Measurements from ENCODE around the gene ZSCAN21. TPM values are rescaled to one million over a fixed set of nuclear protein-coding genes. Genes with fewer than 3 reads are reported as not detected.

Gene ZSCAN21
- total and polyA plus RNA-seq, 2 experiments from 2014 or later, result 3.4 to 8.2 TPM

DNA sequence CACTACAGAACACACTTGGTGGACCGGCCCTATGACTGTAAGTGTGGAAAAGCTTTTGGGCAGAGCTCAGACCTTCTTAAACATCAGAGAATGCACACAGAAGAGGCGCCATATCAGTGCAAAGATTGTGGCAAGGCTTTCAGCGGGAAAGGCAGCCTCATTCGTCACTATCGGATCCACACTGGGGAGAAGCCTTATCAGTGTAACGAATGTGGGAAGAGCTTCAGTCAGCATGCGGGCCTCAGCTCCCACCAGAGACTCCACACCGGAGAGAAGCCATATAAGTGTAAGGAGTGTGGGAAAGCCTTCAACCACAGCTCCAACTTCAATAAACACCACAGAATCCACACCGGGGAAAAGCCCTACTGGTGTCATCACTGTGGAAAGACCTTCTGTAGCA, 14.6 kb downstream of the ZSCAN21 start:
- no peaks in the 10 kb centered on the region for H4K20me1 ChIP-seq (ENCODE audit: insufficient read depth)
- no peak overlapping the region for H3K9ac ChIP-seq
- WGBS, 2 experiments (ENCODE audit: low coverage in 1 of 2, low lambda C conversion rate in 2 of 2, missing lambda C conversion rate in 2 of 2), result 89 to 90% methylated on average over 9 of the region's 9 CpGs
- no peak overlapping the region for H3K4me2 ChIP-seq (ENCODE audit: unreplicated experiment)
- no peak overlapping the region for H2AFZ ChIP-seq
- in situ Hi-C loops (cut with MboI), result no loop called here
- H3K4me1 ChIP-seq (ENCODE audit: insufficient read depth), result 0 out of 2 replicates have a peak, but pooled peaks cover 7% of the 10 kb centered on the region
- no peaks in the 10 kb centered on the region for H3K79me2 ChIP-seq (ENCODE audit: insufficient read depth)
- H3F3A ChIP-seq (ENCODE audit: insufficient read depth), result peaks cover 18% of the 10 kb centered on the region; the same call in 1 of the 2 replicates
- no peak overlapping the region for H3K4me3 ChIP-seq
- no peak for DNase-seq
- H3K36me3 ChIP-seq (ENCODE audit: low read depth), result no peaks in the 10 kb centered on the region
- H3K9me3 ChIP-seq (ENCODE audit: low read depth), result no peaks in the 10 kb centered on the region
- no peaks in the 10 kb centered on the region for H3K9me2 ChIP-seq (ENCODE audit: insufficient read depth)
- TF ChIP-seq EZH2 (IDR thresholded peaks at IDR 0.05; ENCODE audit: insufficient read depth, poor library complexity, severe bottlenecking), result no peak
- TF ChIP-seq EZH2phosphoT487 (IDR thresholded peaks at IDR 0.05; ENCODE audit: insufficient read depth, low read depth), result no peak
- H3K27me3 ChIP-seq (replicated peaks; ENCODE audit: insufficient read depth), result no peaks in the 10 kb centered on the region
- no peak overlapping the region for H3K27ac ChIP-seq

DNA sequence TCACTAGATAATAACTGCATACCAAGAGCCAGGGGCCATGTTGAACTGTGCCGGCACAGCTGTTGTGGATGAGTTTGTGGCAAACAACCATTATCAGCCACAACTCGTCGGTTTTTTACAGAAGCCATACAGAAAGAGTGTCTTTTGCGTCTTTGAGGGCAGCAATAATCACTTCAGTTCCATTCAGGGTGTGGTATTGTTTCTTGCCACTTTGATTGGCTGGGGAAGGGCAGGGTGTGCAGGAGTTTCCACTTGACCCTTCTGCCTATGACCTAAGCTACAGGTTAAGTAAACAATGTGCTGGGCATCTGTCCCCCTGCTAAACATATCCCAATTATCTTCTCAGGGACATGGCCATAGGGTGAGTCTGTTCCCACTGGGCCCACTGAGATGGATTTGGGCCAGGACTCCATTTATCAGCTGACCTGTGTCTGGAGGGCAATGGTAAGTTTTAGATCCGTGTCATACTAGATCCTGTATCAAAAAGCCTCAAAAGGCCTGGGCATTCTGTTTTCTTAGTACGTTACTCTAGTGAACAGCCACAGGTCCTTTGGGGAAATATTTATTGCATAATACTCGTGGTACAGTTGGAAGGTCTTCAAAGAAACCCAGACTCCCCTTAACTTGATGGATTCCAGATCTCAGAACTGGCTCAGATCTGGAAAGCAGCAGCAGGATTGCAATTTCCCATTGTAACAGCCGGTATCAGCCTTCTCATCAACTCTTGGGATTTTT, 16.0 kb downstream of the ZSCAN21 start:
- 32 to 42% methylated on average over 8 of the region's 8 CpGs for WGBS, 2 experiments (ENCODE audit: low coverage in 1 of 2, low lambda C conversion rate in 2 of 2, missing lambda C conversion rate in 2 of 2)
- H3K27me3 ChIP-seq (replicated peaks; ENCODE audit: insufficient read depth), result no peaks in the 10 kb centered on the region
- peaks cover 9% of the 10 kb centered on the region for H3K36me3 ChIP-seq (ENCODE audit: low read depth)
- H3F3A ChIP-seq (ENCODE audit: insufficient read depth), result peaks cover 18% of the 10 kb centered on the region; the same call in 1 of the 2 replicates
- no peaks in the 10 kb centered on the region for H4K20me1 ChIP-seq (ENCODE audit: insufficient read depth)
- TF ChIP-seq EZH2phosphoT487 (IDR thresholded peaks at IDR 0.05; ENCODE audit: insufficient read depth, low read depth) (no peak), EZH2 (IDR thresholded peaks at IDR 0.05; ENCODE audit: insufficient read depth, poor library complexity, severe bottlenecking) (no peak)
- H3K79me2 ChIP-seq (ENCODE audit: insufficient read depth), result no peaks in the 10 kb centered on the region
- no peak overlapping the region for H2AFZ ChIP-seq
- H3K27ac ChIP-seq, result peak overlapping the region; percentile 27; the same call in 1 of the 2 replicates
- in situ Hi-C loops (cut with MboI), result no loop called here
- H3K9me2 ChIP-seq (ENCODE audit: insufficient read depth), result no peaks in the 10 kb centered on the region
- H3K4me1 ChIP-seq (ENCODE audit: insufficient read depth), result 0 out of 2 replicates have a peak, but pooled peaks cover 7% of the 10 kb centered on the region
- H3K4me3 ChIP-seq, result no peak overlapping the region
- peak; percentile 49 for DNase-seq
- H3K4me2 ChIP-seq (ENCODE audit: unreplicated experiment), result no peak overlapping the region
- H3K9ac ChIP-seq, result no peak overlapping the region
- no peaks in the 10 kb centered on the region for H3K9me3 ChIP-seq (ENCODE audit: low read depth)

DNA sequence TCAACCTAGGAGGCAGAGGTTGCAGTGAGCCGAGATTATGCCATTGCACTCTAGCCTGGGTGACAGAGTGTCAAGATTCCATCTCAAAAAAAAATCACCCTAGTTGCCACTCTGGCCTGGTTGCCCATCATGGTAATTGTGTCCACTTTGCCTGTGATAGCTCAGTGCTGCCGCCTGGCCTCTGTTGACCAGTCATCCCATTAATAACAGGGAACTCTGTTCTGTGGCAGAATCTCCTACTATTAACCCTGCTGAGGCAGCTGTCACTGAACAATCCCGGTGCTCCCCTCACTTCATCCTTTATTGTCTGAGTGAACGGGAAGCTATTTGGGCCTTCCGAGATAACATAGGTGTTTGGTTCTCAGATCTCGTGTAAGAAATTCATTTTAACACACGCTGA, 17.4 kb downstream of the ZSCAN21 start:
- Histone ChIP-seq H4K20me1 (ENCODE audit: insufficient read depth) (no peaks in the 10 kb centered on the region), H3K36me3 (ENCODE audit: low read depth) (peaks cover 23% of the 10 kb centered on the region), H3F3A (ENCODE audit: insufficient read depth) (peaks cover 18% of the 10 kb centered on the region; the same call in 1 of the 2 replicates), H3K9me2 (ENCODE audit: insufficient read depth) (no peaks in the 10 kb centered on the region), H3K4me3 (no peak overlapping the region), H3K4me2 (ENCODE audit: unreplicated experiment) (no peak overlapping the region), H3K9ac (no peak overlapping the region), H2AFZ (no peak overlapping the region), H3K27ac (no peak overlapping the region), H3K9me3 (ENCODE audit: low read depth) (peaks cover 2% of the 10 kb centered on the region), H3K27me3 (replicated peaks; ENCODE audit: insufficient read depth) (no peaks in the 10 kb centered on the region), H3K79me2 (ENCODE audit: insufficient read depth) (peaks cover 5% of the 10 kb centered on the region; the same call in 1 of the 2 replicates), H3K4me1 (ENCODE audit: insufficient read depth) (0 out of 2 replicates have a peak, but pooled peaks cover 7% of the 10 kb centered on the region)
- DNase-seq, result no peak
- in situ Hi-C loops (cut with MboI), result no loop called here
- WGBS, 2 experiments (ENCODE audit: low coverage in 1 of 2, low lambda C conversion rate in 2 of 2, missing lambda C conversion rate in 2 of 2), result 87 to 89% methylated on average over 7 of the region's 7 CpGs
- TF ChIP-seq EZH2 (IDR thresholded peaks at IDR 0.05; ENCODE audit: insufficient read depth, poor library complexity, severe bottlenecking) (no peak), EZH2phosphoT487 (IDR thresholded peaks at IDR 0.05; ENCODE audit: insufficient read depth, low read depth) (no peak)

DNA sequence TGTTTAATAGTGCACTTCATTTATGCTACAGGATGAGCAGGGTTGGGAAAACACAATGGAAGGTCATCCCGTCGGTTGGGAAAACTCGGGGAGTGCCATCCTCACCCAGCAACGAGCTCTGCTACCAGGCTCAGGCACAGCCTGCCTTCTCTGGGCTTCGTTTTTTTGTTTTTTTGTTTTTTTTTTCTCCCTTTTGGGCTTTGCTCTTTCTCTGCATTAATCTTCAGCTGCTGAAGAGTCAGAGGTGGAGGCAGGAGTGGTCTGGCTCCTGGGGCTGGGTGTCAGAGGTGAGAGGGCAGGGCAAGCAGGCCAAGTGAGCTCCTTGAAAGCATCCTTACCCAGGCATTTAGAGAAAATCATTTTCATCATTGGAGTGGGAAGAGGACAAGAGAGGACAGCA, 20.4 kb downstream of the ZSCAN21 start:
- Histone ChIP-seq H3F3A (ENCODE audit: insufficient read depth) (peaks cover 18% of the 10 kb centered on the region; the same call in 1 of the 2 replicates), H3K9me2 (ENCODE audit: insufficient read depth) (no peaks in the 10 kb centered on the region), H3K79me2 (ENCODE audit: insufficient read depth) (peaks cover 11% of the 10 kb centered on the region; the same call in 1 of the 2 replicates), H3K9ac (no peak overlapping the region), H3K4me2 (ENCODE audit: unreplicated experiment) (no peak overlapping the region), H4K20me1 (ENCODE audit: insufficient read depth) (no peaks in the 10 kb centered on the region), H3K4me3 (no peak overlapping the region), H3K9me3 (ENCODE audit: low read depth) (peaks cover 4% of the 10 kb centered on the region), H2AFZ (no peak overlapping the region), H3K27ac (no peak overlapping the region), H3K4me1 (ENCODE audit: insufficient read depth) (0 out of 2 replicates have a peak, but pooled peaks cover 7% of the 10 kb centered on the region), H3K27me3 (replicated peaks; ENCODE audit: insufficient read depth) (no peaks in the 10 kb centered on the region), H3K36me3 (ENCODE audit: low read depth) (peaks cover 53% of the 10 kb centered on the region)
- WGBS, 2 experiments (ENCODE audit: low coverage in 1 of 2, low lambda C conversion rate in 2 of 2, missing lambda C conversion rate in 2 of 2), result 90 to 94% methylated on average over 5 of the region's 5 CpGs
- in situ Hi-C loops (cut with MboI), result no loop called here
- TF ChIP-seq EZH2phosphoT487 (IDR thresholded peaks at IDR 0.05; ENCODE audit: insufficient read depth, low read depth) (no peak), EZH2 (IDR thresholded peaks at IDR 0.05; ENCODE audit: insufficient read depth, poor library complexity, severe bottlenecking) (no peak)
- DNase-seq, result no peak

Measured in GM23248 (cell line).